SK-N-SH treated with all-trans-retinoic acid at 6 μM for 48 hours (cell line): ENCODE data around the gene MRC1.
"Not testable (repeated sequence)": the region's sequence is repeated elsewhere in the genome, so short reads cannot be mapped to it uniquely, and the experiment has no call there.

ENCODE experiments used
- ARNTL ChIP-seq: fragments of 450-650 bp; formaldehyde crosslinking; IDR thresholded peaks from 2 replicates; pipeline ENCODE4 v1.5.0; 2020; ENCODE audit warnings: low read depth, mild to moderate bottlenecking, moderate library complexity, borderline replicate concordance
- ESRRG ChIP-seq: fragments of 250-450 bp; sonication (Bioruptor Pico); IDR thresholded peaks from 2 replicates; pipeline ENCODE4 v1.6.1; 2021; ENCODE audit warnings: mild to moderate bottlenecking
- GLIS3 ChIP-seq: fragments of 250-450 bp; sonication (Bioruptor Pico); IDR thresholded peaks from 2 replicates; pipeline ENCODE4 v1.5.0; 2020; ENCODE audit warnings: mild to moderate bottlenecking, moderate library complexity
- PATZ1 ChIP-seq: fragments of 250-450 bp; sonication (Bioruptor Pico); IDR thresholded peaks from 2 replicates; pipeline ENCODE4 v1.8.0; 2020; ENCODE audit warnings: mild to moderate bottlenecking, moderate library complexity, borderline replicate concordance
- POU6F1 ChIP-seq: fragments of 250-450 bp; sonication (Bioruptor Pico); IDR thresholded peaks from 2 replicates; pipeline ENCODE4 v1.8.0; 2021; ENCODE audit warnings: low read depth, mild to moderate bottlenecking, moderate library complexity, borderline replicate concordance
- RARB ChIP-seq: fragments of 250-450 bp; sonication (Bioruptor Pico); IDR thresholded peaks from 2 replicates; pipeline ENCODE4 v1.8.0; 2021; ENCODE audit warnings: mild to moderate bottlenecking, moderate library complexity
- TCF4 ChIP-seq: fragments of 250-450 bp; sonication (Bioruptor Pico); IDR thresholded peaks from 2 replicates; pipeline ENCODE4 v1.8.0; 2021; ENCODE audit warnings: mild to moderate bottlenecking, moderate library complexity, borderline replicate concordance
- TOX ChIP-seq: fragments of 250-450 bp; sonication (Bioruptor Pico); IDR thresholded peaks from 2 replicates; pipeline ENCODE4 v1.8.0; 2021; ENCODE audit warnings: mild to moderate bottlenecking, moderate library complexity, borderline replicate concordance
- ZC3H10 ChIP-seq: fragments of 250-450 bp; sonication (Bioruptor Pico); IDR thresholded peaks from 2 replicates; pipeline ENCODE4 v1.5.1; 2021; ENCODE audit warnings: mild to moderate bottlenecking, moderate library complexity
- ZFP30 ChIP-seq: fragments of 450-650 bp; formaldehyde crosslinking; IDR thresholded peaks from 2 replicates; pipeline ENCODE4 v1.5.0; 2022; ENCODE audit warnings: mild to moderate bottlenecking, moderate library complexity
- ZNF70 ChIP-seq: fragments of 450-650 bp; formaldehyde crosslinking; IDR thresholded peaks from 2 replicates; pipeline ENCODE4 v1.5.0; 2020; ENCODE audit warnings: mild to moderate bottlenecking, moderate library complexity
- TF ChIP-seq, protein P1 (sequence below): fragments of 250-450 bp; sonication (Bioruptor Pico); IDR thresholded peaks from 2 replicates; pipeline ENCODE4 v1.5.0; 2020; ENCODE audit warnings: mild to moderate bottlenecking, moderate library complexity
- TF ChIP-seq, protein P2 (sequence below): fragments of 250-450 bp; sonication (Bioruptor Pico); IDR thresholded peaks from 2 replicates; pipeline ENCODE4 v1.5.1; 2020; ENCODE audit warnings: low read depth, mild to moderate bottlenecking, moderate library complexity

DNA sequence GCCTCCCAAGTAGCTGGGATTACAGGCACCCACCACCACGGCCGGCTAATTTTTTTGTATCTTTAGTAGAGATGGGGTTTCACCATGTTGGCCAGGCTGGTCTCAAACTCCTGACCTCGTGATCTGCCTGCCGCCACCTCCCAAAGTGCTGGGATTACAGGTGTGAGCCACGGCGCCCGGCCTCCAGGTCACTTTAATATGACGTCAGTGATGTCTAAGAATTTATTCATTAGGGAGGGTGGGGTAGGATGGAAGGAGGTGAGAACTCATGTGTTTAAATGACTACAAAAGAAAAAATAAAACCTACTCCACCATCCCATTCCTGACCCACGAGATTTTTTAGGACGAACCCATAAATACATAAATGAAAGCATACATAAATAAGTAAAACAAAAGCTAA, 145.2 kb downstream of the MRC1 start:
- not testable (repeated sequence) for TF ChIP-seq RARB (CRISPR knock-in tag); ESRRG (CRISPR knock-in tag); ARNTL (CRISPR knock-in tag); POU6F1; TCF4 (CRISPR knock-in tag); ZFP30; PATZ1 (CRISPR knock-in tag); TOX (CRISPR knock-in tag); GLIS3; ZNF70; ZC3H10 (CRISPR knock-in tag)
- TF ChIP-seq, protein P1, sequence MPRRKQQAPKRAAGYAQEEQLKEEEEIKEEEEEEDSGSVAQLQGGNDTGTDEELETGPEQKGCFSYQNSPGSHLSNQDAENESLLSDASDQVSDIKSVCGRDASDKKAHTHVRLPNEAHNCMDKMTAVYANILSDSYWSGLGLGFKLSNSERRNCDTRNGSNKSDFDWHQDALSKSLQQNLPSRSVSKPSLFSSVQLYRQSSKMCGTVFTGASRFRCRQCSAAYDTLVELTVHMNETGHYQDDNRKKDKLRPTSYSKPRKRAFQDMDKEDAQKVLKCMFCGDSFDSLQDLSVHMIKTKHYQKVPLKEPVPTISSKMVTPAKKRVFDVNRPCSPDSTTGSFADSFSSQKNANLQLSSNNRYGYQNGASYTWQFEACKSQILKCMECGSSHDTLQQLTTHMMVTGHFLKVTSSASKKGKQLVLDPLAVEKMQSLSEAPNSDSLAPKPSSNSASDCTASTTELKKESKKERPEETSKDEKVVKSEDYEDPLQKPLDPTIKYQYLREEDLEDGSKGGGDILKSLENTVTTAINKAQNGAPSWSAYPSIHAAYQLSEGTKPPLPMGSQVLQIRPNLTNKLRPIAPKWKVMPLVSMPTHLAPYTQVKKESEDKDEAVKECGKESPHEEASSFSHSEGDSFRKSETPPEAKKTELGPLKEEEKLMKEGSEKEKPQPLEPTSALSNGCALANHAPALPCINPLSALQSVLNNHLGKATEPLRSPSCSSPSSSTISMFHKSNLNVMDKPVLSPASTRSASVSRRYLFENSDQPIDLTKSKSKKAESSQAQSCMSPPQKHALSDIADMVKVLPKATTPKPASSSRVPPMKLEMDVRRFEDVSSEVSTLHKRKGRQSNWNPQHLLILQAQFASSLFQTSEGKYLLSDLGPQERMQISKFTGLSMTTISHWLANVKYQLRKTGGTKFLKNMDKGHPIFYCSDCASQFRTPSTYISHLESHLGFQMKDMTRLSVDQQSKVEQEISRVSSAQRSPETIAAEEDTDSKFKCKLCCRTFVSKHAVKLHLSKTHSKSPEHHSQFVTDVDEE (CRISPR knock-in tag), result not testable (repeated sequence)
- TF ChIP-seq, protein P2, sequence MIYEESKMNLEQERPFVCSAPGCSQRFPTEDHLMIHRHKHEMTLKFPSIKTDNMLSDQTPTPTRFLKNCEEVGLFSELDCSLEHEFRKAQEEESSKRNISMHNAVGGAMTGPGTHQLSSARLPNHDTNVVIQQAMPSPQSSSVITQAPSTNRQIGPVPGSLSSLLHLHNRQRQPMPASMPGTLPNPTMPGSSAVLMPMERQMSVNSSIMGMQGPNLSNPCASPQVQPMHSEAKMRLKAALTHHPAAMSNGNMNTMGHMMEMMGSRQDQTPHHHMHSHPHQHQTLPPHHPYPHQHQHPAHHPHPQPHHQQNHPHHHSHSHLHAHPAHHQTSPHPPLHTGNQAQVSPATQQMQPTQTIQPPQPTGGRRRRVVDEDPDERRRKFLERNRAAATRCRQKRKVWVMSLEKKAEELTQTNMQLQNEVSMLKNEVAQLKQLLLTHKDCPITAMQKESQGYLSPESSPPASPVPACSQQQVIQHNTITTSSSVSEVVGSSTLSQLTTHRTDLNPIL (CRISPR knock-in tag), result not testable (repeated sequence)
